Eye (tissue), 1 donor: ENCODE data around the gene MTMR10.

Source experiments
- DNase-seq: peaks from one replicate; pipeline ENCODE4 v3.0.0-alpha.2; 2015

MTMR10 gene

GRCh38 chr15:30991255-30992235, at the start of gene MTMR10:
Gene MTMR10 (minus strand): TSS chr15:30991628. CDS start chr15:30991506, 122 bp downstream.
- peak; percentile 86 for DNase-seq

GRCh38 chr15:31040611-31041010, 49.2 kb upstream of the MTMR10 start:
- no peak for DNase-seq

- no peak for DNase-seq
Observed at GRCh38 chr15:31039961-31040360, 48.5 kb upstream of the MTMR10 start.

- DNase-seq = no peak
Observed at GRCh38 chr15:31037731-31038477, 46.5 kb upstream of the MTMR10 start.

GRCh38 chr15:31036783-31037182, 45.4 kb upstream of the MTMR10 start:
- no peak for DNase-seq

- no peak for DNase-seq
Observed at GRCh38 chr15:31035610-31036009, 44.2 kb upstream of the MTMR10 start.

- DNase-seq = no peak
Observed at GRCh38 chr15:31034152-31034551, 42.7 kb upstream of the MTMR10 start.

- DNase-seq = peak; percentile 26
Observed at GRCh38 chr15:31032961-31033371, 41.5 kb upstream of the MTMR10 start.

- DNase-seq = no peak
Observed at GRCh38 chr15:31031471-31032067, 40.1 kb upstream of the MTMR10 start.

- no peak for DNase-seq
Observed at GRCh38 chr15:31027910-31028578, 36.6 kb upstream of the MTMR10 start.

GRCh38 chr15:31025996-31026395, 34.6 kb upstream of the MTMR10 start:
- no peak for DNase-seq

GRCh38 chr15:31024979-31025378, 33.6 kb upstream of the MTMR10 start:
- DNase-seq = no peak

GRCh38 chr15:31024330-31024729, 32.9 kb upstream of the MTMR10 start:
- peak; percentile 64 for DNase-seq

- DNase-seq = no peak
Observed at GRCh38 chr15:31023841-31024240, 32.4 kb upstream of the MTMR10 start.

GRCh38 chr15:31021067-31021665, 29.7 kb upstream of the MTMR10 start:
- no peak for DNase-seq

- no peak for DNase-seq
Observed at GRCh38 chr15:31020542-31020941, 29.1 kb upstream of the MTMR10 start.

GRCh38 chr15:31019986-31020385, 28.6 kb upstream of the MTMR10 start:
- no peak for DNase-seq

- DNase-seq = no peak
Observed at GRCh38 chr15:31017311-31017710, 25.9 kb upstream of the MTMR10 start.

- DNase-seq = no peak
Observed at GRCh38 chr15:31016446-31016915, 25.1 kb upstream of the MTMR10 start.

GRCh38 chr15:31014608-31014925, 23.1 kb upstream of the MTMR10 start:
- DNase-seq = no peak

- DNase-seq = no peak
Observed at GRCh38 chr15:31013863-31014607, 22.6 kb upstream of the MTMR10 start.

- no peak for DNase-seq
Observed at GRCh38 chr15:31012455-31012854, 21.0 kb upstream of the MTMR10 start.
